ENCODE measurements around the gene RIMBP3B.
A peak's percentile ranks its signal among the peaks of the same experiment; 100 is the strongest.
"Not testable (repeated sequence)": the region's sequence is repeated elsewhere in the genome, so short reads cannot be mapped to it uniquely, and the experiment has no call there.

RIMBP3B gene

GRCh38 chr22:21407139-21407538, 23.6 kb downstream of the RIMBP3B start:
- DNase-seq (ENCODE audit: low read depth); H3K4me3 ChIP-seq (ENCODE audit: low read depth, low read length): not testable (repeated sequence)

- not testable (repeated sequence) for DNase-seq (ENCODE audit: low read depth); H3K4me3 ChIP-seq (ENCODE audit: low read depth, low read length)
Measured at GRCh38 chr22:21407792-21408191, 24.2 kb downstream of the RIMBP3B start.

- H3K4me3 ChIP-seq (ENCODE audit: low read depth, low read length); DNase-seq (ENCODE audit: low read depth): not testable (repeated sequence)
Measured at GRCh38 chr22:21416375-21416774, 32.8 kb downstream of the RIMBP3B start.

GRCh38 chr22:21417227-21417746, 33.7 kb downstream of the RIMBP3B start, which contains the start of gene HIC2:
Gene HIC2, plus strand, starts transcription at chr22:21417371. Its CDS starts 25,461 bp downstream, at chr22:21442832.
- not testable (repeated sequence) for DNase-seq (ENCODE audit: low read depth)

GRCh38 chr22:21417853-21418252, 34.3 kb downstream of the RIMBP3B start:
- not testable (repeated sequence) for DNase-seq (ENCODE audit: low read depth)
- H3K4me3 ChIP-seq (ENCODE audit: low read depth, low read length), result peak overlapping the region; percentile 41

More at GRCh38 chr22:21417227-21417746, 33.7 kb downstream of the RIMBP3B start, which contains the start of gene HIC2:
- peak within 1 kb of the TSS; percentile 41 for H3K4me3 ChIP-seq (ENCODE audit: low read depth, low read length)

- H3K4me3 ChIP-seq (ENCODE audit: low read depth, low read length); DNase-seq (ENCODE audit: low read depth): not testable (repeated sequence)
Measured at GRCh38 chr22:21418974-21419638, 35.6 kb downstream of the RIMBP3B start.

GRCh38 chr22:21420180-21420763, 36.7 kb downstream of the RIMBP3B start:
- H3K4me3 ChIP-seq (ENCODE audit: low read depth, low read length); DNase-seq (ENCODE audit: low read depth): not testable (repeated sequence)

- not testable (repeated sequence) for DNase-seq (ENCODE audit: low read depth); H3K4me3 ChIP-seq (ENCODE audit: low read depth, low read length)
Measured at GRCh38 chr22:21424084-21424709, 40.6 kb downstream of the RIMBP3B start.

- not testable (repeated sequence) for H3K4me3 ChIP-seq (ENCODE audit: low read depth, low read length); DNase-seq (ENCODE audit: low read depth)
Measured at GRCh38 chr22:21434378-21435233, 51.1 kb downstream of the RIMBP3B start.

- H3K4me3 ChIP-seq (ENCODE audit: low read depth, low read length); DNase-seq (ENCODE audit: low read depth): not testable (repeated sequence)
Measured at GRCh38 chr22:21435998-21436810, 52.7 kb downstream of the RIMBP3B start.

- not testable (repeated sequence) for DNase-seq (ENCODE audit: low read depth); H3K4me3 ChIP-seq (ENCODE audit: low read depth, low read length)
Measured at GRCh38 chr22:21438013-21438412, 54.5 kb downstream of the RIMBP3B start.
